Stromal cell of bone marrow (primary cell): ENCODE data around the gene APELA.
"Not testable (repeated sequence)": the region's sequence is repeated elsewhere in the genome, so short reads cannot be mapped to it uniquely, and the experiment has no call there.

ENCODE experiments used
- DNase-seq: peaks from one replicate; pipeline ENCODE4 v3.0.0-alpha.2; 2012; ENCODE audit warnings: low read depth

Gene APELA

DNA sequence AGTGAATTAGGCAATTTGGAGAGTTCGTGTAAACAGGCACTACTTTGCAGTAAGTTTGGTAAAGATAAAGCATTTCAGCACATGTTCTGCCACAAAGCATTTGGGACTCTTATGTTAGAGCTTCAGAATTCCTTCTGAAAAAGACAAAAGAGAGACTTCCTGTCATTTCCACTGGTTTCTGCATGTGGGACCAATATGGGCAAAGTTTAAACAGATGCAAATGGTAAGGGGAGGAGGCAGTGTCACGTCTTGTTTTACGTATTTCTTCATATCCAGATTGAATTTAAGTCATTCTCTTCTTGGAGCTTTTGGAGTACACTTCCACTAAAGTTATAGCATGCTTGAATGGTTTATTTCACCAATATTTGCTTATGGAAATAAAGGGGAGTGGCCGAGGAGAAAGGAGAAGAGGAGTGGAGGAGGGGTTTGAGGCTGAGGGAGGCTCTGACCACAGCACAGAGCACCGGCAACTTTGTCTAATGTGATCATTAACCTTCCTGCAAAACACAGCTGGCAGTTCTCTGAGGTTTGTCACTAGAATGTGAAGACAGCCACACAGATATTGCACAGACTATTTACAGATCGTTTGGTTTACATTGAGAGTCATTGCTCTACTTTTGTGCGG lies at the start of gene APELA:
APELA (plus strand) TSS at position 479 of the 625 bp plus-strand sequence. CDS start 154 bp downstream, outside the sequence.
- DNase-seq: no peak

GRCh38 chr4:164828955-164829354 lies 48.0 kb upstream of the APELA start:
- no peak for DNase-seq

- no peak for DNase-seq
Measured at GRCh38 chr4:164846566-164846965, 30.4 kb upstream of the APELA start.

DNA sequence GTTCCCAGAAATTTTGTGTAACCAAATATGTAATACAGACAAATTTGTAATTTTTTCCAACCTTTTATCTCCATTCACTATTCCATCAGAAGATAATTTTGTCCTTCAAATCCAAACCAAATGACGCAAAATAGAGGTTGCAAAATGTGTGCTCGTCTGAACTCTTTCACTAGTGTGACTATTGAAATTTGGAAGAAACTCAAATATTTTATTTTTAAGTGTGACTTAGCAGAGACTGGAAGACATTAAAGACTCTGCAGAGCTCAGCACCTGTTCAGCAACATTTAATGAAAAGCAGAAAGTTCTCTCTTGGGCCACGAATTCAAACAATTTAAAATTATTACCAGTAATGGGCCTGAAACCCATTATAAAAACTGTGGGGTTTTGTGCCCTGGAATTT lies 30.0 kb upstream of the APELA start:
- no peak for DNase-seq

DNA sequence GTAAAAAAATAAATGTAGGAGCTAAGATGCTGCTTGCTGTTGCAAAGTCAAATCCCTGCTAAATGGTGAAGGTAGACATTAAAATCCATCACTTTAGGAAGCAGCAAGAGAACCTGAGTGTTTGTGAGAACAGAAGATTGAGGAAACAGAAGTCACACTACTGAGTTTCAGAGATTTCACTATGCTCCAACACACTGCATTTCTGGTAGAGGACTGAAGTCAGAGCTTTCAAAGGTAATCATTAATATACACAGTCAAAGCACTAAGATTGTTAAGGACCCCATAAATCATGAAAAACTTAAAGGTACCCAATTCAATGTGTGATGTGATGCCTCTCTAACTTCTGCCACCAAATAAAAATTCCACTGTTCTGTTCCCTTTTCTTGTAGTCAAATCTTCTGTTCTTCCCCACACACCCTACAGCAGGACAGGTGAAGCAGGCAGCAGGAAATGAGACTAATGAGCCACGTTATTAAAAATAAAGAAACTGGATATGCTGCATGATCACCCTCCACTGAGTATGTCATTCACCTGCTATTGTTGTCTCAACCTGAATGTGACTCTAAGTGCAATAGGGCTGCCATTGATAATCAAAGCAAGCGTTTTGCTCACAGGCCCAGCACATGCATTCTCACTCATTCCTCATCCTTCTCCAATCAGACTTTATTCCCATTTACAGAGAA lies 28.9 kb upstream of the APELA start:
- DNase-seq: no peak

DNA sequence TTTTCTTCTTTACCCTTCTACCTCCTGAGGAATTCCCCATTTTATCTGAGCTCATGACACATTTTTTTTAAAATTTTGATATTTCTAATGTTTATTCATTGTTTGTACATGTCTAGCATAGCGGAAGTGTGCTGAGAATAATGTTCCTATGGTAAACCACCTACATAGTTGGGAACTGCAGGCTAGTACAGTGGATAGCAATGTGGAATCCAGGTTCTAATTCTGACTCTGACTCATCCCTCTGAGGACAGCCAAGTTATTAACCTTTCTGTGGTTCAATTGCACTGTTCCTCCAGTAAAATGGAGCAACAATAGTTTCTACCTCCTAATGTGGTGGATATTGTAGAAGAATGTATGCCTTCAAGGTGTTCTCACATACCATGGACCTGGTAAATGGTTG lies 20.6 kb upstream of the APELA start:
- DNase-seq: no peak

- DNase-seq: no peak
Measured at GRCh38 chr4:164866817-164867490, 10.0 kb upstream of the APELA start.

DNA sequence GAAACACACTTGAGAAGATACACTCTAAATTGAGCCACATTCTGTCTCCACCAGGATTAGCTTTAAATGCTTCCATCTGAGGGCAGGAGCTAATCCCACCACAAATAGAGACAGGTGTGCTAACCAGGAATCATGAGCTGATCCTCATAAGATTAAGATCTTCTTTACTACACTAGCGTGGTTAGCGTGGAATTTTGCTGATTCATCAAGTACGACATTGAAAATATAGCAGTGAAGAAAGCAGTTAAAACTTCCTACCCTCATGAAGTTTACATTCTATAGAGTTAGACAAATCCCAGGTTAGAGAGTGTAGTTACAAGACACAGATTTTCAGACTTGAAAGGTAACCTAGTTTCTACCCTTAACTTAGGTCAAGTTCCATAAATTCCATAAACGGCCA lies 5.3 kb upstream of the APELA start:
- DNase-seq: no peak

- DNase-seq: no peak
Measured at GRCh38 chr4:164872481-164872880, 4.5 kb upstream of the APELA start.

DNA sequence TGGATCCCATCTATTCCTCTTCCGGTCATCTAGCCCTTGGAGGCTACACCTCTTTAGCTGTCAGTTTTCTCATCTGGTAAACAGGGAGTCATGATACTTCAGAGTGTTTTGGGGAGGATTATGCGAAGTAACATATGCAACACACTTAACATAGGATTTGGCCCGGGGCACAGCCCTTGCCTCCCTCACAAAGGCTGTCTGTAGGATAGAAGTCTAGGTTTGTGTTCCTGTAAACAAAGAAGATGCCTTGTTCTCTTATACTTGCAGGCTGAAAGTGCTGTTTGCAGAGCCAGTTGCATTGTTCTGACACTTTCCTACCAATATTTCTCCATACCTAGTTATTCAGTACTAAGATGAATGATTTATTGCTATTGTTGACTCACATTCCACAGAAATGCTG lies 2.2 kb upstream of the APELA start:
- no peak for DNase-seq

- no peak for DNase-seq
Measured at GRCh38 chr4:164880489-164881262, 3.7 kb downstream of the APELA start.

- peak; percentile 3 for DNase-seq
Measured at GRCh38 chr4:164888096-164888715, 11.2 kb downstream of the APELA start.

DNA sequence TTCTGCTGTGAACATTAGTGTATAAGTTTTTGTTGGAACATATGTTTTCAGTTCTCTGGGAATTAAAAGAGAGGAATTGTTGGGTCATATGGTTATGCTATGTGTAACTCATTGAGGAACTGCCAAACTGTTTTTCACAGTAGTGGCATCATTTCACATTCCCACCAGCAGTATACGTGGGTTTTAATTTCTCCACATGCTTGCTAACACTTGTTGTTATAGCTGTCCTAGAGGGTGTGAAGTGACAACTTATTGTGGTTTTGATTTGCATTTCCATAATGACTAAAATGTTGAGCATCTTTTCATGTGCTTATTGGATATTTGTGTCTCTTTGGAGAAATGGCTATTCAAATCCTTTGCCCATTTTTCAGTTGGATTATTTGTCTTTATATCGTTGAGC lies 13.7 kb downstream of the APELA start:
- no peak for DNase-seq

GRCh38 chr4:164892018-164892417 lies 15.0 kb downstream of the APELA start:
- no peak for DNase-seq

DNA sequence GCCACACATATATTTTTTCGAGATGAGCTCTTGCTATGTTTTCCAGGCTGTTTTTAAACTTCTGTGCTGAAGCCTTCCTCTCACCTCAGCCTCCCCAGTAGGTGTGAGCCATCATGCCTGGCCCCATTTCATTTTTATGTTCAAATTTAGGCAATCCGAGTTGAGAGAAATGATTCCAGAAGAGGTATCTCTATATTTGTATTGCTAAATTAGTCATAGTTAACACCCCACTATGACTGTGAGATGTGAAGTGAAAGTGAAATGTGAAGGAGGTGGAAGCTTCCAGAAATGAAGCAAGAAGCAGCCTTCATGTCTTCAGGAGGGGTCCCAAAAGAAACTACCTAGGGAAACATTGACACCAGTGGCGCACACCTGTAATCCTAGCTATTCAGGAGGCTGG lies 17.7 kb downstream of the APELA start:
- no peak for DNase-seq

- DNase-seq: no peak
Measured at GRCh38 chr4:164902608-164903007, 25.6 kb downstream of the APELA start.

DNA sequence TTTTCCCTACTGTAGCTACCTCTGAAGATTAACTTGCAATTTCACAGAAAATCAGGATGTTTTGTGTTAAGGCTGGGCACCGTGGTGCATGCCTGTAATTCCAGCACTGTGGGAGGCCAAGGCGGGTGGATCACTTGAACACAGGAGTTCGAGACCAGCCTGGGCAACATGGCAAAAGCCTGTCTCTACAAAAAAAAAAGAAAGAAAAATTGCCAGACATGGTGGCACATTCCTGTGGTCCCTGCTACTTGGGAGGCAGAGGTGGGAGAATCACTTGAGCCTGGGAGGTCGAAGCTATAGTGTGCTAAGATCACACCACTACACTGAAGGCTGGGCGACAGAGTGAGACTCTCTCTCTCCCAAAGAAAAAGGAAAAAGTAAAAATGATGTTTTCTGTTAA lies 27.4 kb downstream of the APELA start:
- DNase-seq: no peak

GRCh38 chr4:164904941-164905340 lies 28.0 kb downstream of the APELA start:
- DNase-seq: no peak

DNA sequence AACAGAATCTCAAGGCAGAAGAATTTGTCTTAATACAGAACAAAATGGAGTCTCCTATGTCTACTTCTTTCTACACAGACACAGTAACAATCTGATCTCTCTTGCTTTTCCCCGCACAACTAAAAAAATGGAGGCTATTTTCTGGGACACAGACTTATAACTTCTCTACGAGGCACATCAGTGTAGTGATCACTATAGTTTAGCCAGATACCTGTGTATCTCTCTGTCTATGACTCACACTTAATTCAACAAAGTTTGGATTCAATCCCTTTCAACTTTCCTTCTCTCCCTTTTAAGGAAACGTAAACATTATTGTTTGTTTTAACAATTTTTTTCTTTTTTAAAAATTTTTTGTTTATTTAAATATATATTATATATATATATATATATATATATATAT lies 29.4 kb downstream of the APELA start:
- no peak for DNase-seq

DNA sequence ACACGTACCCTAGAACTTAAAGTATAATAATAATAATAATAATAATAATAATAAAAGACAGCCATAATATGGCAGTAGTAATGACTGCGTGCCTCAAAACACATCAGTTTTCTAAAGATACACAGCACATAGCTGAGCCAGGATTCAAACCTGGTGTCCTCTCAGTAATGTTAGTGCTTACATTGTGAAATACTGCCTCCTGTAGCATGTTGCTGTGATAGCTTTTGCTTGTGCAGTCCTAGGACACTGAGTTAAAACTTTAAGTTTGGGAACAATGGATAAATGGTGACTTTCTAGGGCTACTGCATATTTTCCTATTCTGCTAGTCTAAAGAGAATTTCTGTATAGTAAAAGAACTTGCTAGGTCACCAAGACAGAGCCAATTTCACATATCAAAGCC lies 36.5 kb downstream of the APELA start:
- not testable (repeated sequence) for DNase-seq

DNA sequence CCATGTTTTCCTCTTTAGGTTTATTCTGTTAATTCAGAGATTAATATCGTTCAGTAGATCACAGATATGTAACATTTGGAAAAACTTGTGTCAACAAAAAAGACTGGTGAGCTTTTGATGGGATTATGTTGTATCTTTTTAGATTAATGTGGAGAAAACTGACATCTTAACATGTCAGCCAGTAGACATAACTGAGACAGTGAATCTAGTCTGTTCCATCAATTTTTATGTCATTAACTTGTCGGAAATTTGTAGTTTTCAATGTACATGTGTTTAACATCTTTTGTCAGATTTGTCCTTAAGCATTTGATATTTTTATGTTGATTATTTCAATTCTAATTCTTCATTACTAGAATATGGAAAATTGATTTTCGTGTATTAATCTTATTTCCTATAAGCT lies 42.0 kb downstream of the APELA start:
- no peak for DNase-seq

DNA sequence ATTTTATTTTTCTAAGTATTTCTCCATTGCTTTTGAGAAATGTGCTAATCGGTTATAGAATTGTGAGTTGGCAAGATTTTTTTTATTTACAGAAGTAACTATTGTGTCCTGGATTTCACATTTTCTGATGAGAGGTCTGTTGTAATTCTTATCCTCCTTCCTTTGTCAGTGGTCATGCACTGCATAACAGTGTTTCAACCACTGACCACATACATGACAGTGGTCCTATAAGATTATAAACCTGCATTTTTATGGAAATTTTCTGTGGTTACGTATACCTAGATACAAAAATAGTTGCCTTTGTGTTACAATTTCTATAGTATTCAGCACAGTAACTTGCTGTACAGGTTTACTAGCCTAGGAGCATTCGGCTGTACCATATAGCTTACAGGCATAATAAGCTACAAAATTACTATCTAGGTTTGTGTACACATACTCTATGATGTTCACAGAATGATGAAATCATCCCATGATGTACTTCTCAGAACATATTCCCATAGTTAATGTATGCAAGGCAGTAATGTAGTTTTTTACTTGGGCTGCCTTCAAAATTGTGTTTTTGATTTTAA lies 47.8 kb downstream of the APELA start:
- DNase-seq: no peak
